HG03103 (cell line): ENCODE data around the gene SLC9A8.
A peak's percentile ranks its signal among the peaks of the same experiment; 100 is the strongest.

Experiments used
- ATAC-seq: cut with Tn5 transposase; IDR thresholded peaks from one replicate; pipeline ENCODE4 v1.9.1; 2021; ENCODE audit warnings: low read depth; ENCODE audit not compliant: unreplicated experiment

SLC9A8 gene

GRCh38 chr20:49786668-49787370, 25.8 kb upstream of the SLC9A8 start:
- ATAC-seq: no peak

DNA sequence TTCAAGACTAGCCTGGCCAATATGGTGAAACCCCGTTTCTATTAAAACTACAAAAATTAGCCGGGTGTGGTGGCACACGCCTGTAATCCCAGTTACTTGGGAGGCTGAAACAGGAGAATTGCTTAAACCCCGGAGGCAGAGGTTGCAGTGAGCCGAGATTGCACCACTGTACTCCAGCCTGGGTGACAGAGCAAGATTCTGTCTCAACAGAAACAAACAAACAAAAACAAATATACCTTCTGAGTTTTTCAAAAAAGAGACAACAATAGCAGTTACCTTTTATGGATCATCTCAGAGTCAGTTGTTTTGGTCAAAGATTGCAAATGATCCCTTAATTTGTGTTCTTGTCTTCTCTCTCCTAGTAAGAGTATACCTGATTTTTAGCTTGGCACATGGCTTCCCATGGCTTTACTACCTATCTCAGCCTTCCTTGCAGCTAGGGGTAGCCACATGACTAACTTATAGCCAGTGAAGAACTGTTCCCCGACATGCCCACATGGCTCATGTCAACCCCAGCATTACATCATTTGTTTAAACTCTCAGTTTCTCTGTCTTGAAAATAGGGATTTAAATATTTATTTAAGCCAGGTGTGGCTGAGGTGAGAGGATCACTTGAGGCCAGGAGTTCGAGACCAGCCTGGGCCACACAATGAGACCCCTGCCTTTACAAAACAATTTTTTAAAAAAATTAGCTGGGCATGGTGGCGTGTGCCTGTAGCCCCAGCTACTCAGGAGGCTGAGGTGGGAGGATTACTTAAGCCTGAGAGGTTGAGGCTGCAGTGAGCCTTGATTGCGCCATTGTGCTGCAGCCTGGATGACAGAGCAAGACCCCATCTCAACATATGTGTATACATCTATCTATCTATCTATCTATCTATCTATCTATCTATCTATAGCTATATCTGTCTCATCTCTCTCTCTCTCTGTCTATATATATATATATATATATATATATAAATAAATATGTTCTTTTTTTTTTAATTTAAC, 25.0 kb upstream of the SLC9A8 start:
- no peak for ATAC-seq

DNA sequence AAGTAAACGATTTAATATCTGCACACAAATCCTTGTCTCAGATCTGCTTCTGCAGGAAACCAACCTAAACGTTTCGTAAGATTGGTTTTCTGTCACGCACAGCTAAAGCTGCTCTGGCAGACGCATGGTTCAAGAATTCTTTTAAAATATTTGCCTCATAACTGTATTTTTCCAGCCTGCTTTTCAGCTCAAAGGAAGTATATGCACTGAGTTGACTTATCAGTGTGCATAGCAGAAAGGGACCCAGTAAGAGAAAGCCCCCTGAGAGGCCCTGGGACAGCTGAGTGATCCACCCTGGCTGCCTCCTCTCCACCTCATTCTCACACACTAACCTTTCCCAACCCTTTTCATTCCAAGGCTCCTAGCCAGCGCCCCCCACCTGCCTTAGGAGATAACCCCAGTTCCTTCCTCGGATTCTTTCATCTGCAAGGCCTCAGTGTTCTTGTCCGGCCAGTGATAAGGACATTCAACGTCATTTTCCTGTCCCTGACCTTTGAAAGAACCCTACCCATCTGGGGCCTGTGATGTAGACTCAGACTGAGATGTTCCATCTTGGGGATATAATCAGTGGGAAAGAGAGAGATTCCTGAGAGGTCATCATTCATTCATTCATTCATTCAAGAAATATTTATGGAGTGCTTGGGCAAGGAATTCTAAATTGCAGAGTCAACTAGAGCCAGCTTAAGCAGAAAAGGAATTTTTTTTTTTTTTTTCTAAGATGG, 22.4 kb upstream of the SLC9A8 start:
- ATAC-seq: no peak

DNA sequence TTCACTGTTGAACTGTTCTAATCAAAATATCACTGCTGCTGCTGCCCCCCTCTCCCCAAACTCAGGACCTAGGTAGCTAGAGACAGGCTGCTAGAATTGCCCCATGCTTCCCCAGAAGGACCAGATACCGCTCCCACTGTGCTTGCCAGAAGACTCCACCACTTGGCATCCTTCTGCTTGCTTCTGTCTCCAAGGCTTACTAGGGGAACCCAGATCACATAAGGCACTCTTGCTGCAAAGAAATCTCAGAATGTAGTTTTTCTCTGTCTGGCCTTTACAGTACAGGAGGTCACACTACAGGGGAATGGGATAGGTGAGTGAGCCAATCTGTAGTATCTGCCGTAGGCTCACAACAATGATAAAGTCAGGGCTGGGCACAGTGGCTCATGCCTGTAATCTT, 21.5 kb upstream of the SLC9A8 start:
- no peak for ATAC-seq

DNA sequence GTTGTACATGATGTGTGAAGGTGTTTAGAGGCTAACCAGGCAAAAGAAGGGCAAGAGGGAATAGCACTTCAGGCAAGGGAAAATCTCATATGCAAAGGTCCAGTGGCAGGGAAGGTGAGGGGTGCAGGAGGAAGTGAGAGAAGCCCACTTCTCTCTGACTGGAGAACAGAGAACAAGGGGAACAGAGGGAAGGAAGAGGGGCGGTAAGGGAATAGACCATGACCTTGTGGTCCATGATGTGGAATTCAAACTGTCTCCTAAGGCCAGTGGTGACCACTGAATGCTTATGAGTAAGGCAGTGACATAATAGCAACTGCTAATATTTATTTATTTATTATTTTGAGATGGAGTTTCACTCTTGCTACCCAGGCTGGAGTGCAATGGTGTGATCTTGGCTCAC, 20.6 kb upstream of the SLC9A8 start:
- no peak for ATAC-seq

DNA sequence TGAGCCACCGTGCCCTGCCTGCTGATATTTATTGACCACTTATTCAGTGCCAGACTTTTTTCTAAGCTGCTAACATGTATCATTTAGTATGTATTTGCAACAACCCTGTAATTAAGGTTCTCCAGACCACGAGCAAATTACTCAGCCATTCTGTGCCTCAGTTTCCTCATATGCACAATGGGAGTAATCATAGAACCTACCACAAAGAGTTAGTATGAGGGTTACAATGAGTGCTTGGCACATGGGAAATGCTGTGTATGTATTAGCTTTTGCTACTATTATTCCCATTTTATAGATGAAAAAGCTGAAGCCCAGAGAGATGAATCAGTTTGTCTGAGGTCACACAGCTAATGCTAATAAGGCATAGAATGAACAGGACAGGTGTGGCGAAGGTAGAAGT, 20.0 kb upstream of the SLC9A8 start:
- ATAC-seq: no peak

DNA sequence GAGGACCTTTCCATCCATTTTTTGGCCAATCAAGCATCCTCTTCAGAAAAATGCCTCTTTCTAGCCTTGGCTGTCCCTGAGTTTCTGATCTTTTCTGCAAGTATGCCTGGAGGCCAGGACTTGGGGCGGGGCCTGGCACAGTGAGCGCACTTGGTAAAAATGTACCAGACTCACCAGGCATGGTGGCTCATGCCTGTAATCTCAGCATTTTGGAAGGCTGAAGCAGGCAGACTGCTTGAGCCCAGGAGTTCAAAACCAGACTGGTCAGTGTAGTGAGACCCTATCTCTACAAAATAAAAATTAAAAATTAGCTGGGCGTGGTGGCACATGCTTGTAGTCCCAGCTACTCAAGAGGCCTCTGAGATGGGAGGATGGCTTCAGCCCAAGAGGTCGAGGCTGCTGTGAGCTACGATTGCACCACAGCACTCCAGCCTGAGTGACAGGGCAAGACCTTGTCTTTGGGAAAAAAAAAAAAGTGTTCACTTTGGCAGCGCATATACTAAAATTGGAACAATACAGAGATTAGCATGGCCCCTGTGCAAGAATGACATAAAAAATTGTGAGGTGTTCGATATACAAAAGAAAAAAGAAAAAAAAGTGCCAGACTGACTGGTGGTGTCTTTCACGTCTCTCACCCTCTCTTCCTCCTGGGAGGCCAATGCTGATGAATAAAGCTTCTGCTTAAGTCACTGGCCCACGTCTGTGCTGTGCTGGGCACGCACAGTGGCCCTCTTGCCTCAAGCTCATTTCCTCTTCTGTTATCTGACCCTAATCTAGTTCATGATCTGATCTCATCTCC, 18.1 kb upstream of the SLC9A8 start:
- no peak for ATAC-seq

DNA sequence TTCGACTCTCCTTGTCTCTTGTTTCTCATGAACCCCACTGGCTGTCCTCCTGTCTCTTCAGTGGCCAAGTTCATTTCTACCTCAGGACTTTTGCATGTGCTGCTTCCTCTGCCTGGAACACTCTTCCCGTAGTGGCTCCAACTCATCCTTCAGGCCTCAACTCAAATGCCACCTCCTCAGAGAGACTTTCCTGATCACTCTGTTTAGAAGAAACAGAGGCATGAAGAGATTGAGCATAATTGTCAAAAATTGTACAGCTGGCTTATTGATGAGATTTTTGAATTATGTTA, 17.5 kb upstream of the SLC9A8 start:
- ATAC-seq: no peak

DNA sequence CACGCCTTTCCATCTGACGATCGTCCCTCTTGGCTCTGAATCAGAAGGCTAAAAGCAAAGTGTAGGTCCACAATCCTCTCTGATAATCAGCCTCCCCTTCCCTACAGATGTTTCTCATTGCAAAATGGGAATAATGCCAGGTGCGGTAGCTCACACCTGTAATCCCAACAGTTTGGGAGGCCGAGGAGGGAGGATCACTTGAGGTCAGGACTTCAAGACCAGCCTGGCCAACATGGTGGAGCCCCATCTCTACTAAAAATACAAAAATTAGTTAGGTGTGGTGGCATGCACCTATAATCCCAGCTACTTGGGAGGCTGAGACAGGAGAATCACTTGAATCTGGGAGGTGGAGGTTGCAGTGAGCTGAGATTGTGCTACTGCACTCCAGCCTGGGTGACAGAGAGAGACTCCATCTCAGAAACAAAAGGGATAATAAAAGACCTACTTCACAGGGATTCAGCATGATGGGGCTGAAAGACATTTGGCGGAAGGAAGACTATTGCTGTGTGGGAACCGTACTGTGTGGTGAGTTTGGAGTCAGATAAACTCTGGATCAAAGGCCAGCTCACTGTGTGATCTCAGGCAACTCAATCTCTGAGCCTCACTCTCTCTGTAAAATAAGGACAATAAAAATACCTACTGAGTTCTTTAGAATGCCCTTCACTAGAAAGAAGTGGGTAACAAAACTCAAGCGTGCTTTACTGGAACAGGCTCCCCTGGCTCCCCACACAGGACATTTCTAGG, 15.9 kb upstream of the SLC9A8 start:
- no peak for ATAC-seq

DNA sequence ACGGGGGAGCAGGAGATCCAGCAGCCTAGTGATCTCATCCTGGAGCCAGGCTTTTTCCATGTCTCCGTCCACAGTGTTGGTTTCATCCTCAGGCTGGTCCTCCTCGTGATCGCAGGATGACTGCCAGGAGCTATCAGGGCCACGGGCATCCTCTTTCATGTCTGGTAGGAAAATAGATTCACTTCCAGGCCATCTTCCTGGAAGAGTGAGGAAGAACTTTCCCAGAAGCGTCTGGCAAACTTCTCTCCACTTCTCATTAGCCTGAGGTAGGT, 15.3 kb upstream of the SLC9A8 start:
- no peak for ATAC-seq

GRCh38 chr20:49798718-49799117, 13.9 kb upstream of the SLC9A8 start:
- ATAC-seq: no peak

DNA sequence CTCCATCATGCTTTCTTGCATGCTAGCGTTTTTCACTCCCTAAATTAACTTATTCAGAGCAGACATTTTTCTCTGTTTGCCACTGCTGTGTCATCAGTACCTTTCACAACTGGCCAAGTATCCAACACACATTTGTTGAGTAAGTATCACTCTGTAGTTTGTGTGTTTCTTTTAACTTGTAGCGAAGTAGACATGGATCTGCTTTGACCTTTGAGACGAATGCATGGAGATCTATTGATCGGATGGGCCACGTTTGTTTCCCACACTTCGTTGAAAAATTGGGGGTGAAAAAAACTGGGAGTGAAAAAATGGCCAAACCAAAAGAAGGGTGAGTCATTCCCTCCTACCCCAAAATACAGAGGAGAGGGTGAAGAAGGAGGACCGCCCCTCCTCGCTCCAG, 12.9 kb upstream of the SLC9A8 start:
- no peak for ATAC-seq

- ATAC-seq: no peak
These were observed 9.2 kb upstream of the SLC9A8 start for GRCh38 chr20:49803418-49803817.

DNA sequence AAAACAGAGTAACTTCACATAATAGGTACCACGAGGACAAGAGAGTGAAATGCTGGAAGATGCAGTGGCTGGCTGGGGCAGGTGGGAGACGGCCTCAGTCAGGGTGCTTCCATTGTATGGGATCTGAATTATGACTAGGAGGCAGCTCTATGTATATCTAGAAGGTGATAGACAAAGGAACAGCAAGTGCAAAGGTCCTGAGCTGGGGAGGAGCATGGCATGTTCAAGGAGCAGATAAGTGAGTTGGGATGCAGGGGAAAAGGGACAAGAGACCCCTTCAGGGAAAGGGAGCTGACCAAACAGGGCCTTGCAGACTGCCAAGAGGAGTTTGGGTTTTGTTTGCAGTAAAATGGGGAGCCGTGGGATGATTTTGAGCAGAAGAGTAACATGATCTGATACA, 8.3 kb upstream of the SLC9A8 start:
- no peak for ATAC-seq

GRCh38 chr20:49805224-49805876, 7.3 kb upstream of the SLC9A8 start:
- ATAC-seq: peak; percentile 53

- no peak for ATAC-seq
These were observed 3.9 kb upstream of the SLC9A8 start for GRCh38 chr20:49808753-49809152.

DNA sequence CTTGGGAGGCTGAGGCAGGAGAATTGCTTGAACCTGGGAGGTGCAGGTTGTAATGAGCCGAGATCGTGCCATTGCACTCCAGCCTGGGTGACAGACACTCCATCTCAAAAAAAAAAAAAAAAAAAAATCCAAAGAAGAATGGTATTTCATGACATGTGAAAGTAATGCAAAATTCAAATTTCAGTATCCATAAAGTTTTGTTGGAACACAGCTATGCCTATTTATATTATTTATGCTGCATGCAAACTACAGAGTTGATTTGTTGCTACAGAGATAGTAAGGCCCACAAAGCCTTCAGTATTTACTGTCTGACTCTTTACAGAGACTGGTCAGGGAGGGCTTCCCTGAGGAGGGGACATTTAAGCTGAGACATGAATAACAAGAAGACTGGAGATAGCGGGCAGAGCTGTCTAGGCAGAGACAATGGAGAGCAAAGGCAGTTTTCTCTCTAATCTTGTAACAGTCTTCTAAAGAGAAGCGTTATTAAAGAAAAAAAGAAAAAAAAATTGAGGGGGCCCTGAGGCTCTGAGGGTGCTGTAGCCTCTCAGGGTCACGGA, 2.7 kb upstream of the SLC9A8 start:
- no peak for ATAC-seq

DNA sequence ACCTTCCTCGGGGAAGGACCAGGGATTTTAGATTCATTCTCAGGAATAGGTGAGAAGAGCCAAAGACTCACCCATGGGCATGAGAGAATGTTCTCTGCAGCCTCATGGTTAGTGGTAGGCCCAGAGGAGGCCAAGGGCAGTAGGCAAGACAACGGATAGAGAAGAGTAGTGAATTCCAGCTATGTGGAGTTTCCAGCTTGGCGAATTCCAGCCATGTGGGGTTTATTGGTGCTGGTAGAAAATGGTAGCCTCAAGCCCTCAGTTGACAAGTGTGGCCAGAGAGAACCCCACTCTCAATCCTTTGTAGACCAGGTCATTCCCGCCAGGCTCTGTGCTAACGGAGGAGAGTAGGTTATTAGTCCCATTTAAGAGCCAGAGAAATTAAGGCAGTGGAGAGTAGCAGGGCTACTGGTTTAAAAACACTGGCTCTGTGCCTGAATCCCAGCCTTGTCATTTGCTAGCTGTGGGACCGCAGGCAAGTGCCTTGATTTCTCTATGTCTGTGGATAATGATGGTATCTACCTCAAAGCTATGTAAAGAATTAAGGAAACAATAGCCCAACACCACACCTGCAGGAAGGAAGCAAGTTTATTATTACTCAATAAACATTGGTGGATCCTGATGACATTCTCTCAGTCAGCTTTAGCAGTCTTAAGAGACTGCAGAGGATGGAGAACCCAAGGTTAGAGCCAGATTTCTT, 2.0 kb upstream of the SLC9A8 start:
- no peak for ATAC-seq
